CD4-positive, alpha-beta T cell treated with Interleukin-4 for 4 hours (primary cell): ENCODE measurements around the gene CST7.

Source experiments
- DNase-seq: peaks from one replicate; pipeline ENCODE4 v3.0.0-alpha.2; 2020

The CST7 gene

DNA sequence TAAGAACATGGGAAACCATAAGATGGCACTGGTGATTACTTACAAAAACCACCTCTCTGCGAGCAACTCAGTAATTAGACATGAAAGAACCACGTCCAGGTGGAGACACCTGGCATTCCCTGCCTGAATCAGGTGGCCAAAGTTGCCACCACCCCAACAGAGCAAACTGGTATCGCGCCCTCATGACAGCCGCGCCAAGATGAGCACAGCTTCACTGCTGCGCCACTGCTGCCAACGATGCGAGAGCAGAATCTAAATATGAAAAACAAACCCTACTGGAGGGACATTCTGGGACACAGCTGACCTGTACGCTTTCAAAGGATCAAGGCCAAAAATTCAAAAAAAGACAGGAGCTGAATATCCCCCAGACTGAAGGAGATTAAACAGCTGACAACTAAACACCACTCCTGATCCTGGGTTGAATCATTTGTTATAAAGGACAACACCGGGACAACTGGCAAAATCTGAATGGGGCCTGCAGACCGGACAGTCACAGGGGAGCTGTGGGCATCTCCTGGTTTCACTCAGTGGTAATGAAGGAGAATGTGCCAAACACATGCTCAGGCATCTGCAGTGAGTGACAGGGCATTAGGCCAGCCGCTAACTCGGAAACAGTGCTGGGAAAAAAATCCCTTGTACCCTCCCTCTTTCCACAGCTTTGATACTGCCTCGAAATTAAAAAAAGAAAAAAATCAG is 17.4 kb downstream of the CST7 start:
- no peak for DNase-seq

DNA sequence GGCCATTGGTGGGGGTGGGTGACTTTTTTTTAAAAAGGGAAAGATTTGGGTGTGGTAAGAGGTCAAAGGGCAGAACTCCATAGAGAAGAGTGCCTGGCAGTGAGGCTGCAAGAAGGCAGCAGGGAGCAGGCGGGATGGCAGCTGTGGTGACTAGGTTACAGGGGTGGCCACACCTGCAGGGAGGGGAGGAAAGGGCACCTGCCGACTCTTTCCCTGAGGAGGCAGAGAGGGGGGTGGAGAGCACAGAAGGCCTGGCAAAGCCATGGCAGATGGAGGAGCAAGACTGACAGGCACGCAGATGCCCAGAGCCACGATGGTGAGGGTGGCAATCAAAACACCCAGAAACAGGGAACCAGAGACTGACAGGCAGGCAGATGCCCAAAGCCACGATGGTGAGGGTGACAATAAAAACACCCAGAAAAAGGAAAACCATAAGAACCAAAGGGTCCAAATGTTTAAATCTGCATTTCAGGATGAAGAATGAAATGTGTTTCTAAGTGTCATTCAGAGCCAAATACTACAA is 19.3 kb downstream of the CST7 start:
- no peak for DNase-seq

DNA sequence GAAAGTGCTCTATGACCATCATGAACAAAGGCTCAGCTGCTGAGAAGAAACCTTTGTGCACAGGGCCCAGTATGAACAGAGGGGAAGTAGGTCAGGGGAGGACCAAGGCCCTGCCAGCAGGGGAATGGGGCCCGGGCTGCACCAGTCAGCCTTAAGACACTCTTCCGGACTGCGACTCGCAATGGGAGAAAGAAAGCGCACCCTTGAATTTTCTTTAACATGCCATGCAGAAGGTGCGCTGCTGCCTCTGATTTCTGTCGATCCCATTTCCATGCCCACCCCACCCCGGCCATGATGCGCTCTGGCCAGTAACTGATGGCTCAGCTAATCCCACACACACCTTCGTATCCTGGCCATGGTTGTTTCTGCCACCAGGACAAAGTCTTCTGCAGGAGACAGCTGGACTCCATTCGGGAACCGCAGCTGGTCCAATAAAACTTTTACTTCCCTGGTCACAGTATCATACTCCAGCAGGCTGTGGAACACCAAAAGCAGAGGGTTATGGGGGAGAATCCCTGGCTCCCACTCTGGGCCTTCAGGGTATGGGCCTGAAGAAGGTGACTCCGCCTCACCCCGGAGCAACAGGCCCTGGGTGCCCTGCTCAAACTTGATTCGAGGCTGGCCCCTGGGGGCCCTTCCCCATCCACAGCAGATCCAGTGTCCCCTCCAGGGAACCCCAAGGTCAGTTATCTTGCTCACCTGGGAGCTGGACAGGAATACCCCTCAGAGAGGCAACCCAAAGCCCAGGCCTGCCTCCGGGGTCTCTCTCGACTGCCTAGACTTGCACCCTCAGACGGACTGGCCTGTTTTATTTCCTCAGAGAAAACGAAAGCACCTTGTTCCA is 20.3 kb downstream of the CST7 start:
- DNase-seq, result no peak

DNA sequence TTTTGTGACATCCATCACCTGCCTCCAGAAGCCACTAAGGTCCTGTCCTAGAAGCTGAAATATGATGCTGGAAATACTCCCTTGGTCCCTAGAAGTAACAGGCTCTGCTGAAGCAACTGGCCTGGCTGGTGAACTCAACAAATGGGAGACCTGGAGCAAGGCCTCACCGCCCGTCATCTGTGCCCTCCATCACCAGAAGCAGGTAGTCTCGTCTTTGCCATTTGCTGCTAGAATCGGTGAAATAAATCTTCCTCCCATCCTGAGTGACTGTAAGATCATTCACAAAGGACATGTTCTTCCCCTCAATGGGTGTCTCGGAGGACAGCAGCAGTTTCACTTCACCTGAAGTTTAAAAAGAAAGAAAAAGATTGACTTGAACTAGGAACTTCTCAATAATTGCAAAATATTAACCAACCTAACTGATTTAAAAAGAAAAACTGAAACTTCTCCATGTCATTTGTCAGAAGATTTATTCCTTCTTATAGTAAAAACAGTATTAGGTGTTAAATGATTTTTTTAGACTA is 21.0 kb downstream of the CST7 start:
- no peak for DNase-seq

DNA sequence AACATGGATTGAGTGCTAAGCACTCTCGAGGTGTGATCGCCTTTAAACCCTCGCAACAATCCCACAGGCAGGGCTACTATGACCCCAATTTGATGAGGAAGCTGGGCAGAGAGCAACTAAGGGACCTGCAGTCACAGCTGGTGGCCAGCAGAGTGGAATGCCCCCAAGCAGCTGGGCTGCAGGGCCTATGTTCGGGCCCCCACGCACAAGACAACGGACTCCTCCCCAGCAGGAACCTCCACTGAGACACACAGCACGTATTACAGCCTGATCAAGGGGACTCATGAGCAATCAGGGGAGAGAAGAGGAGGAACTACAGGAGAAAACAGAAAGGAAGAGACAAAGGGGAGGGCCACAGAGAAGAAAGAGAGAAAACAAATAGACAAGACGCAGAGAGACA is 21.7 kb downstream of the CST7 start:
- no peak for DNase-seq

DNA sequence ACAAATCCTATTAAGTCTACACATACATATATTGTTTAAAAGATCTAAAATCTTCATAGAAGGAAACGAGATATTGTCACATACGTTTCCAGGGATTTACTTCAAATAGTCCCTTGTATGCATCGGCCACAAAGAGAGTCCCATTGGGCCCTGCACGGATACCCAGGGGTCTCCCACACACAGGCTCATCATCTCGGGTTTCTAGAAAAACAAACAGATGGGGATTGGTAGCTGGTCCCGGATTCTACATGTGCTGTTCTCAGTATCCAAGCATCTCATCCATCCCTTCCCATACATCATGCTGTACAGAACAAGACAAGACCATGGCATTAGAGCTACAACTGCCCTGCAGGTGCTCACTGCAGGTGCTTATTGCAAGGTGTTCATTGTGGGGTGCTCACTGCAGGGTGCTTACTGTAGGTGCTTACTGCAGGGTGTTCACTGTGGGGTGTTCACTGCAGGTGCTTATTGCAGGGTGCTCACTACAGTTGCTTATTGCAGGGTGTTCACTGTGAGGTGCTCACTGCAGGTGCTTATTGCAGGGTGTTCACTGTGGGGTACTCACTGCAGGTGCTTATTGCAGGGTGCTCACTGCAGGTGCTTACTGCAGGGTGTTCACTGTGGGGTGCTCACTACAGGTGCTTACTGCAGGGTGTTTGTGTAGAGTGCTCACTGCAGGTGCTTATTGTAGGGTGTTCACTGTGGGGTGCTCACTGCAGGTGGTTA is 22.5 kb downstream of the CST7 start:
- no peak for DNase-seq

DNA sequence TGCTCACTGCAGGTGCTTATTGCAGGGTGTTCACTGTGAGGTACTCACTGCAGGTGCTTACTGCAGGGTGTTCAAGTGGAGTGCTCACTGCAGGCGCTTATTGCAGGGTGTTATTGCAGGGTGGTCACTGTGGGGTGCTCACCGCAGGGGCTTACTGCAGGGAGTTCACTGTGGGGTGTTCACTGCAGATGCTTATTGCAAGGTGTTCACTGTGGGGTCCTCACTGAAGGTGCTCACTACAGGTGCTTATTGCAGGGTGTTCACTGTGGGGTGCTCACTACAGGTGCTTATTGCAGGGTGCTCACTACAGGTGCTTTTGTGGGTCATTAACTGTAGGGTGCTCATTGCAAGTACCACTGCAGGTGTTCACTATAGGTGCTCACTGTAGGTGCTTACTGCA is 23.3 kb downstream of the CST7 start:
- DNase-seq, result no peak

DNA sequence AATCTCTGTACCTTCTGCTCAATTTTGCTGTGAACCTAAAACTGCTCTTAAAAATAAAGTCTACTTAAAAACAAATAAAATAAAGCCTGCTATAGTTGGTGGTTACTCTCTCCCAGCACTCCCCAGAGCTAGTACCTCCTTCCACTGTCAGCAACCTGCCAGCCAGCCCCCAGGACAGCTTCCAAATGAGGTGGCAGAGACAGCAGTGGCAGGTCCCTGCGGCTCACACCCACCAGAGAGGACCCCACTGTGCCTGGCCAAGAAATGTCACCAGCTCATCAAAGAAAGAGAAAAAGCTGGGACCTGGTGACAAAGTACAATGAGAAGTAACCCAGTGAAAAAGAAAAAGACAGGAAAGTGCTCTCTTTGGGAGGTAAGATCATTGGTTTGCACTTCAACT is 28.3 kb downstream of the CST7 start:
- DNase-seq, result no peak

DNA sequence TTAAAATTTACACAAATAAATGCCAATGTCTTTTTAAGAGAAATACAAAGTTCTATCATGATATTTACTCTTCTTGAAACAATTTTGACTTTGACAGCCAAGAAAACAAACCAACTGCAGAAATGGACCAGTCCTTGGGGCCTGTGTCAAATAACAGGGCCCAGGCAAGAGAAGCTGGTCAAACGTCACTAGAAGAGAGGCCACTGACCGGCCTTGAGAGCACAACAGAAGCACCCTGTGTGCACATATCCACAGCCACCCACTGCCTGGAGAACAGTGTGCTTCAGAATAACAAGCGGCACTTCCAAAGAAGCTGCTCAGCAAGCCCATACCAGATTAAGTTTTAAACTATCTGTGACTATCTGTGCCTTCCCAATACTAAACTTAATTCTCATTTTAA is 28.7 kb downstream of the CST7 start:
- no peak for DNase-seq

DNA sequence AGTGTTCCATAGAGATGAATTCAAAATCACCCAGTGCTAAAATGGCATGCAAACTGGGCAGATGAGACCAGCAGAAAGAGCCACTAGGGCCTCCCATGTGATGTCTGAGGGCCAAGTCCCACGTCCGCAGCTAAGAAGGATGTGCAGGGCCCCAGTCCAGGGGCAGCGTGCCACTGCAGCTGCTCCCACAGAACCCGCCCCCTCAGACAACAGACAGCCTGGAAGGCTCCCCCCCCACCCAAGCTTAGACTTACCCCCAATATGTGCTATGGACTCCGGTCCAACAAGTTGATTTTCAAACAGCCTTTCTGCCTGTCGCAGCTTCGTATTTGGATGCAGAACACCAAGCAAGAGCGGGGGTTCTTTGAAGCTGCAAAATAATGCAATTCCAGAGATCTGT is 29.4 kb downstream of the CST7 start:
- no peak for DNase-seq

DNA sequence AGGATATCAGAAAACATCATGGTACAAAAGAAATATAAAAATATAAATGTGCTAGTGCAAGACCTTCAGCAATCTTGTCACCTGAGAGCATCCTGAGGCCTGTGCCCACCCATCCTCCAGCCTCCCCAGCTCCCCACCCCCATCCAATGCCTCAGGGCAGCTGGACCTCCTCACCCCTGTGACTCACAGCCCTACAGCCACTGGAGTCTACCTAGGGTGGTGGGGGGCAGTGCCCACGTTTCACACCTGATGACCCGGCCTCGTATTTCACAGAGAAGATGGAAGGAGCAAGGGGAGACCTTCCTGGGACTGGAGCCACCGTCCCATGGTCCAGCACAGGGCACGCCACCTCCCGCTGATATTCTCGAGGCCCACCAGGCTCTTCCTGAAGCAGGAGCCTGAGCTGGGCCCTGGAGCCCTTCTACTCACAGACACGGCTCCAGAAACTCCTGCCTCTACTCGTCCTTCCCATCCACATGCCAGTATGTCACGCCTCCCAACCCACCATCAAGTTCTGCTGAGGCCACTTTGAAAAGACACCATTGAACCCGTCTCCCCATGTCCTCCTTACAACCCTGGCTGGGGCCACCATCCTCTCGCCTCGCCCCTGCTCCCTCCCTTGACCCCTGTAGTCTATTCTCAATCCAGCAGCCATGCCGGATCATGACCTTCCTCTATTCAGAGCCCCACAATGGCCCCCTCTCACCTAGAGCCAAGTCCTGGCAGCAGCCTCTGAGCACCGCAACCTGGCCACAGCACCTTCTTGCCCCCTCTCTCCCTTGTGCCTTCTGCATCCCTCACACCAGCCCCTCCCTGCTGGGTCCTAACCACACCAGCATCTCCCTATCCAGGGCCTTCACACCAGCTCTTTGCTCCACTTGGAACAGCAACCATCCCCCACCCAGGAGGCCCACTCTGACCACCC is 30.2 kb downstream of the CST7 start:
- DNase-seq, result no peak

DNA sequence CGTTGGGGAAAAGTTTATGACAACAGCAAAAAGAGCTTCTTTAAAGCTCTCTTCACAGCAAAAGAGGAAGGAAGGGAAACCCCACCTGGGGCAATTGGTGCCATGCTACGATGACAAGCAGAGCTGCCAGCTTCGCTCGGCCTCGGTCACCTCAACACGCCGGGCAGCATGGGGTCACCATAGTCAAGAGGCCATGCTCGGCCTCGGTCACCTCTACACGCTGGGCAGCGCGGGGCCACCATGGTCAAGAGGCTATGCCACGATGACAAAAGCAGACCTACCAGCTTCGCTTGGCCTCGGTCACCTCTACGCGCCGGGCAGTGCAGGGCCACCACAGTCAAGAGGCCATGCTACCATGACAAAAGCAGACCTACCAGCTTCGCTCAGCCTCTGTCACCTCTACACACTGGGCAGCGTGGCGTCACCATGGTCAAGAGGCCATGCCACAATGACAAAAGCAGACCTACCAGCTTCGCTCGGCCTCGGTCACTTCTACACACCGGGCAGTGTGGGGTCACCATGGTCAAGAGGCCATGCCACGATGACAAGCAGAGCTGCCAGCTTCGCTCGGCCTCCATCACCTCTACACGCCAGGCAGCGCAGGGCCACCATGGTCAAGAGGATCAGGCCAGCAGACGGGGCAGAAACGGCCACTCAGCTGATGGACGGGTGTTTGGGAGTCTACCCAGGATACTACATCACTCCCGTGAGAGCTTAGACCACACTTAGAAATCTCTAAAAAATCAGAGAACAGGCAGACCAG is 31.4 kb downstream of the CST7 start:
- no peak for DNase-seq

DNA sequence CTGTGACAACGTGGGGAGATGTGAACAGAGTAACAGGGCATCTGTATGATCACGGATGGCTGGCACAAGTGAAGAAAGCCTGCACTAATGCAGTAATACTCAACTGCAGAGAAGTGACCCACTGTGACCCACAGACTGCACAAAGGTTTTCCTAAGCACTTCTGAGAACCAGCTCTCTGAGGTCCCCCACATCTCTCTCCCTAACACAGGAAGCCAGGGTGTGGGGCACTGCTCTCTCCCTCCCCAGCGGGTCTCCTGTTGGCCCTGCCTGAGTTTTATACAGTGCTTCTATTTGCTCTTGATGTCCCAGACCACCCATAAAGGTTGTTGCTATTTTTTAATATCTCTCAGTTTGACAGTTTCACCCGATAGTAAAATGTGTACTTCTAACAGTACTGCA is 32.2 kb downstream of the CST7 start:
- DNase-seq, result no peak

DNA sequence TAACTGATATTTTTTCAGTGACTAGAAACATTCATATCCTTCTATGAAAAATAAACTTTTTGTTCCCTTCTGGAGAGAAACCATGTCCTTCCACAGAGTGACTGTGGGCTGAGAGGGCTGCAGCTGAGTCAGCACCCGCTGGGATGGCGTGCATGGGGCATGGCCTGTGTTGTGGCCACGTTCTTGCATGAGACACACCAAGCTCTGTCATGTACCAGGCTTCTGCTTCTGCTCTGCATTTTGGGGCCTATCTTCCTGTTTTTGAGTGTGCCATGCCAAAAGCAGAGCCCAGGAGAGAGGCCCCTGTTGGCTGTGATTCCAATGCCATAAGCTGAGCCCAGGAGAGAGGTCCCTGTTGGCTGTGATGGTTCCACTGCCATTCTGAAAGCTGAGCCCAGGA is 32.7 kb downstream of the CST7 start:
- peak; percentile 29 for DNase-seq

DNA sequence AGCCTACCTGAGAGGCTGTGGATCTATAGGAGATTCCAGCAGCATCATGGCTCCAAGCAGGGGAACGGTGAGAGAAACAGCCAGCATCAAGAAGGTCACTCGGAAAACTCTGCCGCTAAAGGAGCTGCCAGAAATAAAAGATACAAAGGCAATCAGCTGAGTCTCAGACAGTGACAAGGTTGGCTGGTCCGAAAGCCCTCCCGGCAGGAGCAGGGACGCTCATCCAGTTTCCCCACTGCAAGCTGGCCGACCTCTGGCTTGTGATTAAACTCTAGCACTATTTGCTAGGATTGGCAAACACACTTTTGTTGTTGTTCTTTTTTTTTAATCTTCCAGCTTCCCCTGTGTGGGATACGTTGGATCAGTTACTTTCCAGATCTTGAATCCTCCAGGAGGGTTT is 34.8 kb downstream of the CST7 start:
- DNase-seq, result no peak

DNA sequence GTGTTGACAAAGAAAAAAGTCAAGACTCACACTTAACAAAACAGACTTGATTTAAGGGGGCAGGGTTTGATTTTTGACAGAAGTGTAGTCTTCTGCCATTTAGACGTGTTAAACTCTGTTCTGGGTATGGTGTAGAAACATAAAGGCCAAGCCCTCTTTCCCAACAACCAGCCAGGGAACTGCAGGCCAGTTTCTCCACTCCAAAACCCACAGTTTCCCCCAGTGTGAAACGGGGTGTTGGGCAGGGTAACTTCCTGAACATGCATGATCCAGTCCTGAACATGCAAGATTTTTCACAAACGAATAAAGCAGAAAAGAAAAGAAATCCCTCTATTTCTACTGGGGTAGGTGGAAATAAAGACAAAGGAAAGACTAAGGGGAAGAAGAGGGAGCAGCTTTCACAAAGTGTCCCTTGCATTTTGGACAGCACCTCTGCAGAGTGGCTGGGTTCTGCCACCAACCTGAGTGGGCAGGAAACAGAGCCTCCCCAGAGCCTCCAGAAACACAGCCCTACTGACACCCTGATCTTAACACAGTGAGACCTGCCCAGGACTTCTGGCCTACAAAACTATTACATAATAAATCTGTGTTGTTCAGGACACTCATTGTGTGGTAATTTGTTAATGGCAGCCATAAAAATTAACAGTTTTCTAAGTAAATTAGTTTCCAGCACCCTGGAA is 36.0 kb downstream of the CST7 start:
- no peak for DNase-seq

DNA sequence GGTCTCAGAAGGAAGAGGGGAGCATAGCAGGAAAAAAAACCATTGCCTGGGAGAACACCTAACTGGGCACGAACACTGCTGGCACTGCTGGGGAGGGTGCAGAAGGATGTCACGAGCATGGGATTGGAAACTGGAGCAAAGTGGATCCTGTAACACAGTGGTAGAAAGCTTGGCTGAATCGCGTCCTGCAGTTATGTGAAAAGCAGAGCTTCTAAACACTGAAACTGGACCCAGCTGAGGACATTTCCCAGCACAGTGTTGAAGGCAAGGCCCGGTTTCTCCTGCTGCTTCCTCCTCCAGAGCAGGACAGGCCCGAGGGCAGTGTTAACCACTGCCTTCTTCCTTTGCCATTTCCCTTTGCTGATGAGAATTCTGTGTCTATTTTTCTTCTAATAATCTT is 36.7 kb downstream of the CST7 start:
- DNase-seq, result no peak

DNA sequence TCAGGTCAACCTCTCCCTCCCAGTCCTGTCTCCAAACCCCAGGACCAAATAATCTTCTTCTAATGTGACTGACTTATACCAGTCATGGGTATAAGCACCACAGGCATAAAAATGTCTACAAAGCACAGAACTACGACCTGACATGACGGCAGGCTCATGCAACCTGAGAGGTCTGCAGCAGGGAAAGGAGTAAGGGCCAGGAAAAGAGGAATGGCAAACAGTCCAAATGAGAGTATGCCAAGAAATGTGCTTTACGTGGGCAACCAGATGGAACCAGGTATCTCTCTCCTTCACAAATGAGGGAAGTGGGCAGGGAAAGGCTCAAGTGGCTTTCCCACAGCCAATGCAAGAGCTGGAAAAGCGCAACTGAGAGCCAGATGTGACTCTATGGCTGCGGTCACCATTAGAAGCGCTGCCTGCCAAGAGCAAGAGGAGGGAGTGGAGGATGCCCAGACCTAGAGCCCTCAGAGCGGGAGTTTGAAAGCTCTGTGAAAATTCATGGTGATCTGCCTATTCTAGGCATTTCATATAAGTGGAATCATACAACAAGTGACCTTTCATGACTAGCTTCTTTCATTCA is 37.5 kb downstream of the CST7 start:
- DNase-seq, result no peak

DNA sequence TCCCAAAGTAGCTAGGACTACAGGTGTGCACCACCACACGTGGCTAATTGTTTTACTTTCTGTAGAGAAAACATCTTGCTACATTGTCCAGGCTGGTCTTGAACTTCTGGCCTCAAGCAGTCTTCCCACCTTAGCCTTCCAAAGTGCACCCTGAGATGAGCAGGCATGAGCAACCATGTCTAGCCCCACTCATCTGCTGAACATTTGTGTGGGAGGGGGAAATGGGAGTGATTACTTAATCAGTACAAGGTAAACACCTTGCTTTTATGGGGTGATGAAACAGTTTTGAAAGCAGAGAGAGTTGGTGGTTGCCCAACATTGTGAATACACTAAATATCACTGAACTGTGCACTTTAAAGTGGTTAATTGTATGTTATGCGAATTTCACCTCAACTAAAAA is 38.2 kb downstream of the CST7 start:
- DNase-seq, result peak; percentile 30
